ENCODE results near the gene BACE1-AS.

BACE1-AS gene

GRCh38 chr11:117313091-117313490 lies 21.9 kb downstream of the BACE1-AS start:
- FAIRE-seq (no peak), DNase-seq (ENCODE audit: insufficient read length, low spot score) (no peak)
- no peak for TF ChIP-seq CTCF (IDR thresholded peaks at IDR 0.05; ENCODE audit: insufficient read depth, missing control alignments)

GRCh38 chr11:117313828-117314768 lies 23.0 kb downstream of the BACE1-AS start:
- FAIRE-seq (no peak), DNase-seq (ENCODE audit: insufficient read length, low spot score) (no peak)
- no peak for TF ChIP-seq CTCF (IDR thresholded peaks at IDR 0.05; ENCODE audit: insufficient read depth, missing control alignments)

DNA sequence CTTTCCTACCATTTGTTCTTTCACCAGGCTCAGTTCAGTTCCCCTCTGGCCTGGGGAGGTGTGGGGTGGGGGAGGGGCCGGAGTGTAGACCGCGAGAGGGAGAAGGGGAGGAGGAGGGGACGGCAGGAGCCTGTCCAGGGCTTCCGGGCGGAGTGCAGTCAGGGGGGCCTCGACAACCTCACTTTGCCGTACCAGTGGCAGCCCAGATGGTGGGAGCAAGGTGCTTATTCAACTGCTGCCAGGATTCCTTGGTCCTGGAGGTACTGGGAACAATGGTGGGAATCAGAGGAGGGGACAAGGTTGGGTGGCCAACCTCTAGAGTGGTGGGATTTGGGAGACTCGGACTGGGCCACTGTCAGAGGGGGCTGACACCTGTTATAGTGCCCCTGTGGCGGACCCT lies 23.7 kb downstream of the BACE1-AS start:
- no peak for FAIRE-seq
- no peak for TF ChIP-seq CTCF (IDR thresholded peaks at IDR 0.05; ENCODE audit: insufficient read depth, missing control alignments)
- DNase-seq (ENCODE audit: insufficient read length, low spot score), result no peak

DNA sequence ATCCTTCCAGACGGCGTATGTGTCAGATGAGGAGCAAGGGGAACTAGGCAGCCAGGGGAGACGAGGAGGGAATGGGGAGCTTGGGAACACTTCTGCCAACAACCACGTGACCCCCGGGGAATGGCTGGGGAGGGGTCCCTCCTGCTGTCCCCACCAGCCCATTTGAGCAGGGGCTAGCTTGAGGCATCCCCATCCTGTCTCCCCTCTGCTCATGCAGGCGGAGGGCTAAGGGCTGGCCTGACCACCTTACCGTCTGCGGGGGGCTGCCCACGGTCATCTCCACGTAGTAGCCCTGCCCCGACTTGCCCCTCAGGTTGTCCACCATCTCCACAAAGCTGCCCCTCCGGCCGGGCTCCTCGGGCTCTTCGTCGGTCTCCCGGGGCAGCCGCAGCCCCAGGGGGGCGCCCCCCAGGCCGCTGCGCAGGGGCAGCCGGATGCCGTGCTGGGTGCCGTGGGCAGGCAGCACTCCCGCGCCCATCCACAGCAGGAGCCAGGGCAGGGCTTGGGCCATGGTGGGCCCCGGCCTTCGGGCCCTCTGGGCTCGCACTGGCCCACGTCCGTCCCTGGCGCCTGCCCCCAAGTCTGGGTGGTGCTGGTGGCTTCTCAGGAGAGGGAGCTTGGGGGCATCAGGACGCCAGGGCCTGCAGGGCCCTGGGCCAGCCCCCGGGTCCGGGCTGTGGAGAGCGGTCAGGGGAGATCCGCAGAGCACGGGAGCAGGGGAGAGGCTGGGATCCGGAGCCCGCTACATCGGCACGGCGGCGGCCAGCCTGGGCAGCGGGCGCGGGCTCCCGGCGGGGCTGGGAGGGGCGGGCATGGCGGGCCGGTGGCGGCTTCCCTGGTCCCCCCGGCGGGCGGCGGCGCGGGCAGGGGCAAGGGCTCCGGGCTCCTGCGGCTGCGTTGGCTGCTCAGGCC lies 24.4 kb downstream of the BACE1-AS start:
- no peak for DNase-seq (ENCODE audit: insufficient read length, low spot score)
- no peak for FAIRE-seq
- no peak for TF ChIP-seq CTCF (IDR thresholded peaks at IDR 0.05; ENCODE audit: insufficient read depth, missing control alignments)

- DNase-seq (ENCODE audit: insufficient read length, low spot score) (peak; percentile 80), FAIRE-seq (no peak)
- TF ChIP-seq CTCF (IDR thresholded peaks at IDR 0.05; ENCODE audit: insufficient read depth, missing control alignments), result peak; percentile 61
Measured at GRCh38 chr11:117316197-117316961, 25.2 kb downstream of the BACE1-AS start, which contains the start of gene BACE1. Gene BACE1, minus strand, starts transcription at chr11:117316256. Its CDS starts 461 bp downstream, at chr11:117315795.

- FAIRE-seq (no peak), DNase-seq (ENCODE audit: insufficient read length, low spot score) (no peak)
- no peak for TF ChIP-seq CTCF (IDR thresholded peaks at IDR 0.05; ENCODE audit: insufficient read depth, missing control alignments)
Measured at GRCh38 chr11:117318738-117319137, 27.6 kb downstream of the BACE1-AS start.

All from D721Med (cell line).